HPDE6-E6E7 (cell line): ENCODE measurements around the gene MAP3K4.

Experiments
- DNase-seq: peaks from one replicate; pipeline ENCODE4 v3.0.0; 2011; ENCODE audit warnings: missing footprints; ENCODE audit errors: extremely low spot score

MAP3K4 gene

DNA sequence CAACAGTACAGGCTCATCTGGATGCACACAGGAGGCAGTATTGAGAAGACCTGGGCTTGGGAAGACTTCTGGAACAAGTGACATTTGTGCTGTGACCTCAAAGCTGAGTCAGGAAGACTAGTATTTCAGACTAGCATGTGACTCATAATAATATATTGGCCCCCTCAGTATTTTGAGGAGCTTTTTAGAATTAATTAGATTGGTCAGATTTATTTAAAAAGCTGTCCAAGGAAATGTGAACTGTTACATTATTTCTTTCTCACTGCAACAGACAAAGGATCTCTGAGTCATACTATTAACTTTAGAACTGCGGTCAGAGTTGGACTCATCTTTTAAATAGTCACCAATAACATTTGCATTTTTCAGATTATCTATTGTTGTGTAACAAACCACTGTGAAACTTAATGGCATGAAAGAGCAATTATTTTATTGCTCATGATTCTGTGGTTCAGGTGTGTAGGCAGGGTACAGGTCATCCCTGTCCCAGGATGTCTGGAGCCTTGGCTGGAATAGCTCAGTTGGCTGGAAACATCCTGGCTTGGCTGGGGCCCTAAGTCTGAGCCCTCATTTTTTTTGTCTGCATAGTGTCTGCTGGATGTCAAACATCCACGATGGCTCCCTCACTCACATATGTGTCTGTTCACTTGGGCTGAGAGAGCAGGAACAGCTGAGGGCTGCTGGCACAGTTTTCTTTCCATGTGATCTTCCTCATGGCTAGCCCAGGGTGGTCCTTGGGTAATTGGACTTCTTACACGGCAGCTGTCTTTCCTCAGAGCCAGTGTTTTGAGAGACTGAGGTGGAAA lies 46.9 kb downstream of the MAP3K4 start:
- peak; percentile 60 for DNase-seq

DNA sequence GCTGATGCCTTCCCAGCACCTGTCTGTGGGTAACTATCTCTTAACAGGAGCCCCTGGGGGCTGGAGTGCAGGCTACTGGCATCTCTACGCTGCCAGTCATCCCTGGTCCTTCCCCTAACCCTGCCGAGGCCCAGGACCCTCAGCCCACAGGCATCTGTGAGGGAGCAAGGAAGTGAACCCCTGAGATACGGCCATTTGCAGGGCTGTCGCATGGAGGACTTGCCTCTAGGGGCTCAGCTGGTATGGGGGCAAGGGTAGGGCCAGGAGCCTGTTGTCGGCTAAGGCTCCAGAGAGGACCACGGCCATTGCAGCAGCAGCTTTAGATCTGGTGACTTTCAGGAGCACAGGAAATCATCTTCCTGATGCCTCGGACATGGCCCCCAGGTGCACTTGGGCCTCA lies 49.7 kb downstream of the MAP3K4 start:
- no peak for DNase-seq

DNA sequence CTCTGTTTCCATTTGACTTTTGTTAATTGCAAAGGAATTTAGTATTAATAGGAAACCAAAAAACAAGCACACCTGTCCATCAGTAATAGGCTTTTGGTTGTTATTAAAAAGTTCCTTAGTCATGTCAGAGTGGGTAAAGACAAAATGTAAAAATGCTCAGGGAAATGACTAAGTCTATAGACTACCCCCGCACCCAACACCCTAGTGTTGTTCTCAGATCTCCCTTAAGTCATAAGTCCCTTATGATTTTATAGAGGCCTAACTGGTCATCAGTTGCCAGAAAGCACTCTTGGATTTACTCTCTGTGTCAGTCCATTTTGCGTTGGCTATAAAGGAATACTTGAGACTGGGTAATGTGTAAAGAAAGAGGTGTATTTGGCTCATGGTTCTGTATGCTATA lies 52.8 kb downstream of the MAP3K4 start:
- no peak for DNase-seq

- no peak for DNase-seq
Measured at GRCh38 chr6:161048641-161049040, 57.1 kb downstream of the MAP3K4 start.

DNA sequence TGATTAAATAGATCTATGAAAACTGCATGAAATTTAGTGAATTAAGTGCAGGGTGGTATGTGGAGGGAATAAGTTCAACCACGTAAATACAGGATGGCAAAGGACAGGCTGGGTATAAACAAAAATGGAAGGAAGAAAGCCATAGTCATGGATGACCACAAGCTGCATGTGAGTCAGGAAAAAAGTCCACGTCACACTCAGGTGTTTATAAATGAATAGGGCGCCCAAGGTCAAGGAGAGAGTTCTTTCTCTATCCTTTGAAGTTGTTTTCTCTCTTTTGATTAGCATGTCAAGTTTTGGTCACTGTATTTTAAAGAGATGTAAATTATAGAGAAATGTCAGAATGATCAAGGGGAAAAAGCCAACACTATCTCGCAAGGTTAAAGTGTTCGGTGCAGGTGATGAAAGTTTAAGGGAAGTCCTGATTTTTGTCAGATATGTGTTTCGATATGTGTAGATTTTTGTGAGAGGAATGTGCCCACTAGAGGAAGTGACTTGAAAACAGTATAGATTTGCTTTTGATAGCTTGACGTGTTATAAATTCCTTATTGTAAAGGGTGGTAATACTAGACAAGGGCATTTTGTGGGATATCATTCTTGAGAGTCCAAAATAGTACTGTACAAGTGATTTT lies 58.7 kb downstream of the MAP3K4 start:
- DNase-seq = no peak

GRCh38 chr6:161053103-161053502 lies 61.5 kb downstream of the MAP3K4 start:
- no peak for DNase-seq

GRCh38 chr6:161054876-161055275 lies 63.3 kb downstream of the MAP3K4 start:
- no peak for DNase-seq

- no peak for DNase-seq
Measured at GRCh38 chr6:161056451-161056850, 64.9 kb downstream of the MAP3K4 start.

DNA sequence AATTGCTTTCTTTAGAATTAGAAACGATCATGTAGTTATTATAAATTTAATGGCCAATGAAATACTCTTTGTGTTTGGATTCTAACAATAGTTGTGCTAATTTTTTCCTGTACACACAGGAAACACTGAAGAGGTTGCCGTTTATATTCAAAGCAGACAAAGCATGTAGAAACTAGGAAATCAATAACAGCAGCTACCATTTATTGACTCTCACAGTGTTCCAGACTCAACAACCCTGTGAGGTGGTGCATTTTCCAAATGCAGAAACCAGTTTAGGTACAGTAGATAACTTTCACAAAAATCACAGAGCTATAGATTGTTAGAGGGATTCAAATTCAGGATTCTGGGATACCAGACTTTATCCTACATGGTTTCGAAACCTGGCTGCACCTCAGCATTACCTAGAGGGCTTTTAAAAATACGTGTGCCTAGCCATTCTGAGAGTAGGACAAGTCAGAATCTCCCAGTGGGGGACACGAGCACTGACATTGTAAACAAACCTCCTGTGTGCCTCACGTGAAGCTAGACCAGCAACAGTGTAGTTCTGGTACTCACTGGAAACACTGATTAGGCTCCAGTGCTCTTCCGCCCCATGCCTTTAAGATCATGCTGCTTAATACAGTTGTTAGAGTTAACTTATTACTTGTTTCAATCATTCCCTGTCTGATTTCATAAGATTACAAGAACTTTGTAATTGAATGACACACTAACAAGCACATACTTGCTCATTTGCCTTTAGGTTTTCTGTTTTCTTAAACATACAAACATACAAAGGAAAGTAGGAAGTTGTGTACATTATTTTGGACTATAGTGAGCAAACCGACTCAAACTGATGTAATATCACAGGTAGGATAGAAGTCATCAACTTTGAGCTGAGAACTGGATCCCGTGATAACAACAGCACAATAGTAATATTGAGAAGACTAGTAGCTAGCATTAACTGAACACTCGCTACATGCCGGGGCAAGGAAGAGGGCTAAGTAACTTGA lies 65.8 kb downstream of the MAP3K4 start:
- no peak for DNase-seq

DNA sequence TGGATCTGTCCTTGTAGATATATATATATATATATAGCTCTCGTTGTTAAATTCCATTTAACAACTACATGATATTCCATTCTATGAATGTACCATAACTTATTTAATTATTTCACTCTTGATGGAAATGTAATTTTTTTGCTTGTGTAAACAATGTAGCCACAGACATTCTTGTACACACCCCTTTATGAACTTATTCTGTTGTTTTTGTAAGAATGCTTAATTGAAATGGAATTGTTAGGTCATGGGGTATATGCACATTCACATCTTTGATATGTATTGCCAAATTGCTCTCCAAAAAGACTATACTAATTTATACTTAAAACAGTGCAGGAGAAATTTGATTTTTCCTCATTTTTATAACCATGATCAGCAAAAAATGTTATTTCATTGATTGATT lies 67.2 kb downstream of the MAP3K4 start:
- DNase-seq = no peak

DNA sequence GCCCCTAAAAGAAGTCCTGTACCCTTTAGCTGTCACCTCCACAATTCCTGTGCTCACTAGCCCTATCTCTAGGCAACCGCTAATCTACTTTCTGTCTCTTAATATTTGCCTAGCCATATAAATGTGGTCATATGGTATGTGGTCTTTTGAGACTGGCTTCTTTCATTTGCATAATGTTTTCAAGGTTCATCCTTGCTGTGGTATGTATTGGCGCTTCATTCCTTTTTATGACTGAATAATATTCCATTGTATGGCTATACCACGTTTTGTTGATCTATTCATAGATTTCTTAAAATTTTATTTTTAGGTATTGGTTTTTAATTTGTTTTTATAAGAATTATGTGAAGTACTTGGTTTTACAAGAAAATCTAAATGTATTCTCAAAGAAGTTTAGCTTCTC lies 70.0 kb downstream of the MAP3K4 start:
- DNase-seq = no peak

GRCh38 chr6:161064915-161065314 lies 73.3 kb downstream of the MAP3K4 start:
- DNase-seq = no peak

DNA sequence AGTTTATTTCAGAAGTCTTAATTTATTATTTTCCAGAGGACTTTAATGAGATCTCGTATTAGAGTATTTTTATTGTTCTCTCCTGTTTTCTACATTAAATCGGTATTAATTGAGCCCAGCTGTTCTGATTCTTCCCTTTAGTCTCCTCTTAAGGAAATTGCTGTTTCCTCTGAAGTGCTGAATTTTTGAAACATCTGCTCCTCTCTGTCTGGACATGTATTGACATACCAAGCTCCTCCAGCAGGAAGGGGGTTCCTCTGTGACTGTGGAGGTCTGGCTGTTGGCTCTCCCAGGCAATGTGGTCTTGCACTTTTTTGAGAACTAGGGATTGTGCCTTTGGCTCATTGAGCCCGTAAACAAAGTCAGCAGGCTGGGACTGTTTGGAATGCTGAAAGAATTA lies 74.9 kb downstream of the MAP3K4 start:
- no peak for DNase-seq

GRCh38 chr6:161067749-161068148 lies 76.2 kb downstream of the MAP3K4 start:
- no peak for DNase-seq

DNA sequence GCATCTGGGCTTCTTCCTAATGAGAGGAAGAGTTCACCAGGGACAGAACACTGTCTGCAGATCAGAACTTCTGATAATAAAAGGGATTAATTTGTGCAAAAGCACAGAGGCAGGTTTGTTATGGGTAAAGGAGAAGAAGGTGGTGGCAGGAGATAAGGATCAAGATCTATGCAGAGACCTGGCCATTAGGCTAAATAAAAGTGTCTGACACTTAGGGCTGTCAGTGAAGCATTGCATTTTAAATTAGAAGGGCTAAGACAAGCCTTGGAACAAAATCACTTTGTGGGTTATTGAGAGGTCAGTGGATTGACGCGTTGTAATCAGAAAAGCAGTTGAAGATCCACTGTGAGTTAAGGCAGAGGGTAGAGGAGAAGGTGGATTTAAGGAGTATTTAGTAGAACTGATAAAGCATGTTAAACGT lies 76.8 kb downstream of the MAP3K4 start:
- no peak for DNase-seq

GRCh38 chr6:161073930-161074329 lies 82.4 kb downstream of the MAP3K4 start:
- no peak for DNase-seq

DNA sequence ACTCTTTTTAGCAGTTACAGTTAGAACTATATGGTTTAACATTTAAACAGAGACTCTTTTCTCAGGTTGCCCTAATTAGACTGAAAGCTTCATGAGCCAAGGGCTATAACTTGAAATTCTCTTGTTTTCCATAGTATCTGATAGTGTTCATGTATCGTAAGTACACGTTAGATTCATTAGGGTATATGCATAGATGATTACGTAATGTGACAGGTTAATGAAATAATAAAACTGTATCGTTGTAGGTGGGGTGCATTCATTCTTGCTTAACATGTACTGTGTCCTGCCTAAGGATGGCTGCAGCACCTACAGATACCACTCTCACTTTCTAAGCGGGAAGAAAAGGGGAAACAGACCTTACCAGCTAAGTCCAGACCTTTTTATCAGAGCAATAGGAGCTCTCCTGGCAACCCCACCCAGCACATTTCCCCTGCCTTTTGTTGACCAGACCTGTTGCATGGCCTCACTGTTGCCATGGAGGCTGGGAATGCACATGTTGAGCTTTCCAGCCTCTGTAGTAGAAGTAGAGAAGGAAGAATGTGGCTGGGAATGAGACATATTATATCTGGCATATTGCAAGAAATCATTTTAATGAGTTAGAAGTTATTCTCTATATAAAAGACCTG lies 83.0 kb downstream of the MAP3K4 start:
- DNase-seq = no peak

DNA sequence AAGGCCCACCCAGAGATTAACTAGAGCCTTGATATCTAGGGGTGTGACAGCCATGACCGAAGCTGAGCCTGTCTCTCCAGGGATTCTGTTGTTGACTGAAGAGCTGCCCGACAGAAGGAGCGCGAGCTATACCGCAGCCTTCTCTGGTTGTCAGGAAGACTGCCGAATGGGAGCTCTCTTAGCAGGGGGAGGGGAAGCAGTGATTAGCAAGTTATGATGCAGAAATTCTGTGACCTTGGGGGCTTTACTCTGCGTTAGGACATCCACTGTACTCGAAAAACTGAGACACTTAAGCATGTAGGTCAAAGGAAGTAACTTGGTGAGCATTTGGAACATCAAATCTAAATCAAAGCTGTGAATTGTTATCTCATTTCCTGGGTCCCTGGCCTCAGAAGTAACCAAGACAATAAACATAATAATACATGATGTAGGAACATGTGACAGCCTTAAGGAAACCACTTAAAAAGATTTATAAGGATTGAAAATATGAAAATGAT lies 84.7 kb downstream of the MAP3K4 start:
- no peak for DNase-seq

GRCh38 chr6:161079566-161080262 lies 88.1 kb downstream of the MAP3K4 start:
- no peak for DNase-seq

DNA sequence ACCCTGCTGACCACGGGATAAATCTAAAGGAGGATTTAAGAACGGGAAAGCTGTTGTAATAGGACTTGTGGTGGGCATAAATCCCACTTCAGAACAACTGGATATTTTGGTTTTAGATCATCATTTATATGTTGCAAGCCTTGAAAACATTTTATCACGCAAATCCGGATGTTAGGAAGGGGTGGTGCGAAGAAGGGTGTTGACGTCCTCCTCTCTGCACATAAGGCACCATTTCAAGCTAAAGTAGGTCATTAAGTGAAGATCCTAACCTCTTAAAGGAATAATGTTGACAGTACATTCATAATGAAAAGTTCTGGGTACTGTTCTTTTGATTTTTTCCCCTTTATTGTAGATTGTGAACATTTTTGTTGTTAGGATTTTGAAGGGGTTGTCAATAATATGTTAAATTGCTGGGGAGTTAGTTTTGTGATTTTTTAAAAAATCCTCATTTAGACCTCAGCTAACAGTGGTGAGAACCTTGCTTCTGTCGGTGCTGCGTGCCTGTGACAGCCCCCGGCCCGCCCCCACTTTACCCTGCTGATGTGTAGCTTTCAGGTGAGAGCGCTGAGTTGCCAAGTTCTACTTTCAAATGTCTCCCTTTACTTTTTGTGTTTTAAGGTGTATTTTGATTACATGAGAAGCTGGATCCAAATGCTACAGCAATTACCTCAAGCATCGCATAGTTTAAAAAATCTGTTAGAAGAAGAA lies 88.8 kb downstream of the MAP3K4 start:
- DNase-seq = no peak
